Mucosa of descending colon (tissue), 3 donors: Measurements from ENCODE around the gene COL9A1. TPM values are rescaled to one million over a fixed set of nuclear protein-coding genes. Genes with fewer than 3 reads are reported as not detected.

Source experiments
- ATAC-seq: fragments of 200-7000 bp; cut with Tn5 transposase; one replicate; pipeline ENCODE4 v1.9.1; 2020; ENCODE audit warnings: mild to moderate bottlenecking, moderate library complexity
- DNase-seq, 3 donors: peaks; one replicate each; pipeline ENCODE4 v3.0.0-alpha.2; 2020
- H3K36me3 ChIP-seq: fragments of 200-600 bp; one replicate; pipeline ENCODE4 v1.8.0; 2021; ENCODE audit warnings: low read depth, mild to moderate bottlenecking
- H3K4me1 ChIP-seq: fragments of 200-600 bp; one replicate; pipeline ENCODE4 v1.8.0; 2021; ENCODE audit warnings: low read depth, mild to moderate bottlenecking
- H3K4me3 ChIP-seq: fragments of 200-600 bp; one replicate; pipeline ENCODE4 v1.8.0; 2021; ENCODE audit warnings: mild to moderate bottlenecking
- H3K9me3 ChIP-seq: fragments of 200-600 bp; one replicate; pipeline ENCODE4 v1.8.0; 2021; ENCODE audit warnings: mild to moderate bottlenecking
- intact Hi-C, 2 donors: fragments of 100-400 bp; cut with DNase I in 1 of 2; cut with micrococcal nuclease in 1 of 2; formaldehyde crosslinking; loops; one replicate each; pipeline versions ENCODE4 v1.11.0 to v1.11.1; 2022; cut with DNase I, micrococcal nuclease
- total RNA-seq, 3 donors: library from RNA; stranded (reverse); fragmentation: NEBNext Ultra II Directional in 2 of 3; extraction: Animal tissue kit (Norgen Biotek cat#: 25700) in 2 of 3; gene quantifications; one replicate each; pipeline versions ENCODE4 v1.2.1 to v1.2.4, GENCODE V29; 2021 to 2023
- TF ChIP-seq, protein P1 (sequence below): fragments of 200-600 bp; IDR thresholded peaks from one replicate; pipeline ENCODE4 v1.8.0; 2022; ENCODE audit warnings: antibody characterized with exemption, mild to moderate bottlenecking
- donor health status: DM: no; HTN: no; CAD: no; lungs with moderate emphysema.
- donor health status: DM: no; HTN: no; CAD: no.
- donor health status: DM: no; HTN: yes; CAD: no.

The COL9A1 gene
- total RNA-seq, 3 donors from 2014 or later = 0.32 to 1.8 (median 0.96) TPM

DNA sequence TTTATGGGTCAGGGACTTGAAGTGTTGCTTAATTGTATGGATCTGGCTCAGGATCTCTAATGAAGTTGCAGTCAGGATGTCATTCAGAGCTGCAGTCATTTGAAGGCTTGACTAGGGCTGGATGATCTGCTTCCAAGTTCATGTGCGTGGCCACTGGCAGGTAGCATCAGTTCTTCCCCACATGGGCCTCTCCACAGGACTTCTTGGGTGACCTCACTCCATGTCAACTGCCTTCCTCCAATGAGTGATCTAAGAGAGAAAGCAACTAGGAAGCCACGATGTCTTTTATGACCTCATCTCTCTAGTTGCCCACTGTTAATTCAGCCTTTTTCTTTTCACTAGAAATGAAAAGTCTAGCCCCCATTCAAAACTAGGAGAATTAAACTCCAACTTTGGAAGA is 104.1 kb downstream of the COL9A1 start:
- H3K9me3 ChIP-seq = no peaks in the 10 kb centered on the region
- intact Hi-C loops = no loop called here
- no peak for ATAC-seq
- H3K36me3 ChIP-seq = no peaks in the 10 kb centered on the region
- H3K4me3 ChIP-seq = no peak overlapping the region
- no peaks in the 10 kb centered on the region for H3K4me1 ChIP-seq
- TF ChIP-seq, protein P1, sequence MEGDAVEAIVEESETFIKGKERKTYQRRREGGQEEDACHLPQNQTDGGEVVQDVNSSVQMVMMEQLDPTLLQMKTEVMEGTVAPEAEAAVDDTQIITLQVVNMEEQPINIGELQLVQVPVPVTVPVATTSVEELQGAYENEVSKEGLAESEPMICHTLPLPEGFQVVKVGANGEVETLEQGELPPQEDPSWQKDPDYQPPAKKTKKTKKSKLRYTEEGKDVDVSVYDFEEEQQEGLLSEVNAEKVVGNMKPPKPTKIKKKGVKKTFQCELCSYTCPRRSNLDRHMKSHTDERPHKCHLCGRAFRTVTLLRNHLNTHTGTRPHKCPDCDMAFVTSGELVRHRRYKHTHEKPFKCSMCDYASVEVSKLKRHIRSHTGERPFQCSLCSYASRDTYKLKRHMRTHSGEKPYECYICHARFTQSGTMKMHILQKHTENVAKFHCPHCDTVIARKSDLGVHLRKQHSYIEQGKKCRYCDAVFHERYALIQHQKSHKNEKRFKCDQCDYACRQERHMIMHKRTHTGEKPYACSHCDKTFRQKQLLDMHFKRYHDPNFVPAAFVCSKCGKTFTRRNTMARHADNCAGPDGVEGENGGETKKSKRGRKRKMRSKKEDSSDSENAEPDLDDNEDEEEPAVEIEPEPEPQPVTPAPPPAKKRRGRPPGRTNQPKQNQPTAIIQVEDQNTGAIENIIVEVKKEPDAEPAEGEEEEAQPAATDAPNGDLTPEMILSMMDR = no peak
- DNase-seq = no peak

DNA sequence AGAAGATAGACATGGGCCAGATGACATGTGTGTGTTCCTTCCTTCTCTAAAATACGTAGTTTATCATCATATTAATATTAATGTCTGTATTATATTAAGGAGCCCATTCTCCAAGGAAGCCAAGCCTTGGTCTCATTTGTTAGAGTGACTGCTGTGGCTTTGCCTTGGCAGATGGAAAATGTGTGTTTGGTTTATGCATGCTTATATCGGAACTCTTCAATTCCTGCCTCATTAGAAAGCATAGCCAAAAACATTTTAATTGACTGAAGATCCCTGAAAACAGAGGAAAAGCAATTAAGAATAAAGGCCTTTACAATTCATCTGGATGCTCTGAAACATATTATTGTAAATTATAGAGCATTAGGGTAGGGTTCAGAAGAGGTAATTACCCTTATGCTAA is 106.4 kb downstream of the COL9A1 start:
- Histone ChIP-seq H3K9me3 (no peaks in the 10 kb centered on the region), H3K36me3 (no peaks in the 10 kb centered on the region), H3K4me3 (no peak overlapping the region), H3K4me1 (no peaks in the 10 kb centered on the region)
- TF ChIP-seq, protein P1 = no peak
- ATAC-seq = no peak
- intact Hi-C loops = no loop called here
- DNase-seq = no peak

DNA sequence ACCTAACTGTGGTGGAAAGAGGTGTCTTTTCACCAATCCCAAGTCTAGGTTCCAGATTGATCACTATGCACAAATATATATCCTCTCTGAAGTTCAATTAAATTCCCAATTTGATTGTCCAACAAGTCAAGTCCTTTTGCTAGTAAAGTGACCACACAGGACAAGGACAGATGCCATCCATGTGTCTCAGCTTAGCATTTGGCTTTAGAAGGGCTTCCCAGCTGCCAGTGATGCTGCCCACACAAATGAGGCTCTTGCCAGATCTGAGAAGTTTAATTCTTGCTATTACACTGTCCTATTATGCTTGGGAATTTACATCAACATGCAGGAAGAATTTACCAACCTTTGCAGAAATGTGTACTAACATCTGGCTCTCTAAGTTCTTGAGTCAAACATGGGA is 108.5 kb downstream of the COL9A1 start:
- ATAC-seq (no peak), DNase-seq (no peak)
- no peaks in the 10 kb centered on the region for H3K4me1 ChIP-seq
- H3K9me3 ChIP-seq = no peaks in the 10 kb centered on the region
- no peak overlapping the region for H3K4me3 ChIP-seq
- intact Hi-C loops = no loop called here
- no peaks in the 10 kb centered on the region for H3K36me3 ChIP-seq
- TF ChIP-seq, protein P1 = no peak

- H3K36me3 ChIP-seq = no peaks in the 10 kb centered on the region
- no peaks in the 10 kb centered on the region for H3K9me3 ChIP-seq
- DNase-seq = no peak
- TF ChIP-seq, protein P1 = no peak
- no peak for ATAC-seq
- no peaks in the 10 kb centered on the region for H3K4me1 ChIP-seq
- intact Hi-C loops = no loop called here
- H3K4me3 ChIP-seq = no peak overlapping the region
These were observed 114.7 kb downstream of the COL9A1 start for GRCh38 chr6:70188202-70188601.

- ATAC-seq (no peak), DNase-seq (no peak)
- Histone ChIP-seq H3K4me1 (no peaks in the 10 kb centered on the region), H3K4me3 (no peak overlapping the region), H3K36me3 (no peaks in the 10 kb centered on the region), H3K9me3 (no peaks in the 10 kb centered on the region)
- intact Hi-C loops = no loop called here
- TF ChIP-seq, protein P1 = no peak
These were observed 116.4 kb downstream of the COL9A1 start for GRCh38 chr6:70186461-70186860.

DNA sequence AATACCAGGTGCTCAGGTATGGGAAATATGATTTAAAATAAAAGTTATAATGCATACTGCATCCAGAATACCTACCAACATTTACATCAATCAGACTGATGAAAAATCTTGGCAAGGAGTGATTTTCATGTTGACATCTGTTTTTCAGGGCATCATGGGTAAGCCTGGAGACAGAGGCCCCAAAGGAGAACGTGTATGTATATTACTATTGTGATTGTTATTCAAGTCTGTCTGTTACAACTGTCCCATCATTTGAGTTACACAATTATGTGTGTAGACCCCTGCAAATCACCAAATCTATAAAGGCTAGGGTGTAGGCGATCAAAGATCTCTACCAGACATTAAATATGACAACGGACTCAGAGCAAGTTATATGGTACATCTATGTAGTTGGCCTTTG is 118.2 kb downstream of the COL9A1 start:
- H3K4me3 ChIP-seq = no peak overlapping the region
- H3K4me1 ChIP-seq = no peaks in the 10 kb centered on the region
- no peaks in the 10 kb centered on the region for H3K36me3 ChIP-seq
- DNase-seq (no peak), ATAC-seq (no peak)
- H3K9me3 ChIP-seq = no peaks in the 10 kb centered on the region
- intact Hi-C loops = no loop called here
- TF ChIP-seq, protein P1 = no peak
